IMR-90 (cell line): ENCODE data around the gene ERGIC1. TPM values are rescaled to one million over a fixed set of nuclear protein-coding genes. Genes with fewer than 3 reads are reported as not detected.
A peak's percentile ranks its signal among the peaks of the same experiment; 100 is the strongest.

Source experiments
- ATAC-seq: fragments of 200-7000 bp; cut with Tn5 transposase; 2 replicates; pipeline ENCODE4 v1.9.1; 2020; ENCODE audit warnings: low read depth, mild to moderate bottlenecking, moderate library complexity
- BruUV-seq: library from RNA; stranded (reverse); fragments of 400-500 nt; replicated peaks from 2 replicates; lab custom pipeline; 2021; lab: Mats Ljungman, UMichigan
- CTCF ChIA-PET: fragments of 300-600 bp; formaldehyde crosslinking; extraction: SDS; loops from one replicate; lab custom pipeline; 2021; ENCODE audit warnings: antibody characterized with exemption; lab: Yijun Ruan, JAX
- POLR2A ChIA-PET: fragments of 300-600 bp; sonication (Branson Sonifier 250); formaldehyde crosslinking; loops from one replicate; lab custom pipeline; 2022; ENCODE audit warnings: antibody characterized with exemption; ENCODE audit not compliant: unreplicated experiment; lab: Charles Lee
- DNase-seq: peaks from one replicate; pipeline ENCODE4 v3.0.0; 2013
- H2AFZ ChIP-seq: replicated peaks from 2 replicates; pipeline ENCODE3; 2013; ENCODE audit warnings: low read length, mild to moderate bottlenecking; ENCODE audit not compliant: poor library complexity
- H2AK5ac ChIP-seq: 2 replicates; pipeline ENCODE4 v1.6.1; 2013; ENCODE audit warnings: low read depth, low read length, inconsistent platforms
- H2AK9ac ChIP-seq: replicated peaks from 2 replicates; pipeline ENCODE3; 2013; ENCODE audit warnings: mild to moderate bottlenecking, low read depth, low read length, moderate library complexity; ENCODE audit not compliant: poor library complexity
- H2BK120ac ChIP-seq: 2 replicates; pipeline ENCODE4 v1.6.1; 2013; ENCODE audit warnings: low read depth, low read length, inconsistent platforms
- H2BK15ac ChIP-seq: 3 replicates; pipeline ENCODE4 v1.6.1; 2013; ENCODE audit warnings: low read depth, low read length, inconsistent platforms
- H2BK20ac ChIP-seq: 2 replicates; pipeline ENCODE4 v1.6.1; 2013; ENCODE audit warnings: low read depth, mild to moderate bottlenecking, inconsistent platforms, low read length, moderate library complexity
- H2BK5ac ChIP-seq: 2 replicates; pipeline ENCODE4 v1.6.1; 2013; ENCODE audit warnings: mild to moderate bottlenecking, low read depth, low read length, inconsistent platforms; ENCODE audit not compliant: poor library complexity, severe bottlenecking
- H3K14ac ChIP-seq: replicated peaks from 2 replicates; pipeline ENCODE4 v1.6.1; 2013; ENCODE audit warnings: low read depth, low read length, inconsistent platforms
- H3K18ac ChIP-seq: 2 replicates; pipeline ENCODE4 v1.6.1; 2013; ENCODE audit warnings: low read depth, low read length, control low read depth
- H3K23ac ChIP-seq: 2 replicates; pipeline ENCODE4 v1.6.1; 2013; ENCODE audit warnings: low read depth, low read length, inconsistent platforms
- H3K27ac ChIP-seq: 2 replicates; pipeline ENCODE4 v1.5.1; 2013; ENCODE audit warnings: mild to moderate bottlenecking, control low read depth, low read length; ENCODE audit not compliant: insufficient read depth
- H3K27me3 ChIP-seq: 2 replicates; pipeline ENCODE4 v1.6.1; 2013; ENCODE audit warnings: low read length; ENCODE audit not compliant: control insufficient read depth, insufficient read depth
- H3K36me3 ChIP-seq: 2 replicates; pipeline ENCODE4 v1.6.1; 2013; ENCODE audit warnings: low read length, mixed read lengths; ENCODE audit not compliant: control insufficient read depth, insufficient read depth
- H3K4ac ChIP-seq: 2 replicates; pipeline ENCODE4 v1.6.1; 2013; ENCODE audit warnings: low read depth, low read length, inconsistent platforms
- H3K4me1 ChIP-seq: 2 replicates; pipeline ENCODE4 v1.6.1; 2013; ENCODE audit warnings: low read length, mixed read lengths; ENCODE audit not compliant: control insufficient read depth, insufficient read depth
- H3K4me2 ChIP-seq: 2 replicates; pipeline ENCODE4 v1.6.1; 2013; ENCODE audit warnings: low read depth, mild to moderate bottlenecking, control low read depth, low read length, moderate library complexity
- H3K4me3 ChIP-seq: 2 replicates; pipeline ENCODE4 v1.5.1; 2013; ENCODE audit warnings: low read depth, mild to moderate bottlenecking, control low read depth, low read length, moderate library complexity; ENCODE audit not compliant: insufficient read depth
- H3K56ac ChIP-seq: 2 replicates; pipeline ENCODE4 v1.6.1; 2013; ENCODE audit warnings: low read length, inconsistent platforms; ENCODE audit not compliant: insufficient read depth; ENCODE audit errors: extremely low read depth
- H3K79me1 ChIP-seq, 2 experiments: 2 replicates each; pipeline ENCODE4 v1.6.1; 2013; ENCODE audit warnings: low read length in 2 of 2, inconsistent platforms in 1 of 2, low read depth in 1 of 2
- H3K9ac ChIP-seq: 2 replicates; pipeline ENCODE4 v1.6.1; 2013; ENCODE audit warnings: low read depth, low read length, control low read depth
- H3K9me1 ChIP-seq: 2 replicates; pipeline ENCODE4 v1.6.1; 2013; ENCODE audit warnings: low read length, inconsistent platforms; ENCODE audit not compliant: insufficient read depth
- H3K9me3 ChIP-seq: 2 replicates; pipeline ENCODE4 v1.6.1; 2013; ENCODE audit warnings: low read length; ENCODE audit not compliant: control insufficient read depth, insufficient read depth
- H4K20me1 ChIP-seq: 2 replicates; pipeline ENCODE4 v1.6.1; 2013; ENCODE audit warnings: low read length, inconsistent platforms; ENCODE audit not compliant: insufficient read depth
- H4K5ac ChIP-seq: 2 replicates; pipeline ENCODE4 v1.6.1; 2013; ENCODE audit warnings: mild to moderate bottlenecking, low read depth, low read length, control low read depth
- H4K8ac ChIP-seq, 2 experiments: 2 replicates each; pipeline ENCODE4 v1.6.1; 2013; ENCODE audit warnings: low read depth in 2 of 2, low read length in 2 of 2, control low read depth in 1 of 2, inconsistent platforms in 1 of 2
- H4K91ac ChIP-seq: 2 replicates; pipeline ENCODE4 v1.6.1; 2013; ENCODE audit warnings: low read depth, low read length, inconsistent platforms; ENCODE audit not compliant: insufficient read depth
- RFX5 ChIP-seq: IDR thresholded peaks from 2 replicates; pipeline ENCODE4 v1.8.0; 2012; ENCODE audit warnings: low read depth, mild to moderate bottlenecking, low read length, moderate library complexity
- WGBS, 2 experiments: methylation state at CpG; one replicate each; pipeline versions ENCODE4 v1.1.5 to v1.1.7; 2013; ENCODE audit warnings: missing lambda C conversion rate in 2 of 2; ENCODE audit not compliant: insufficient read length in 1 of 2; ENCODE audit errors: extremely low coverage in 2 of 2; 5-methylcytosine and 5-hydroxymethylcytosine counted together
- dilution Hi-C: fragments of 300-500 bp; cut with HindIII; formaldehyde crosslinking; loops from one replicate; pipeline ENCODE4 v1.14.3; 2018; ENCODE audit warnings: low sequenced_read_pairs; ENCODE audit not compliant: unreplicated experiment
- in situ Hi-C: fragments of 300-500 bp; cut with MboI; formaldehyde crosslinking; loops from 3 replicates; pipeline ENCODE4 v1.14.3; 2019; ENCODE audit warnings: low sequenced_read_pairs, inconsistent platforms, mixed read lengths
- intact Hi-C: fragments of 100-400 bp; cut with micrococcal nuclease; formaldehyde crosslinking; loops from 2 replicates; pipeline ENCODE4 v1.10.0; 2022
- polyA plus RNA-seq, 3 experiments: library from polyadenylated mRNA; depleted of rRNA; stranded (reverse); fragments of >200 nt; gene quantifications; 2 replicates each; pipeline ENCODE4 v1.2.3, GENCODE V29; 2012; ENCODE audit warnings: low replicate concordance in 1 of 3
- total RNA-seq: library from RNA; depleted of rRNA; stranded (reverse); fragments of >200 nt; gene quantifications from 2 replicates; pipeline ENCODE4 v1.2.3, GENCODE V29; 2012
- TF ChIP-seq, protein P1 (sequence below): fragments of 150-350 bp; IDR thresholded peaks from 2 replicates; pipeline ENCODE4 v1.6.1; 2017; ENCODE audit warnings: mild to moderate bottlenecking, antibody characterized with exemption, low read length, low read depth

The ERGIC1 gene
- total and polyA plus RNA-seq, 2 of the 4 experiments (the other 2 are of a cell fraction) = 134 to 192 TPM

DNA sequence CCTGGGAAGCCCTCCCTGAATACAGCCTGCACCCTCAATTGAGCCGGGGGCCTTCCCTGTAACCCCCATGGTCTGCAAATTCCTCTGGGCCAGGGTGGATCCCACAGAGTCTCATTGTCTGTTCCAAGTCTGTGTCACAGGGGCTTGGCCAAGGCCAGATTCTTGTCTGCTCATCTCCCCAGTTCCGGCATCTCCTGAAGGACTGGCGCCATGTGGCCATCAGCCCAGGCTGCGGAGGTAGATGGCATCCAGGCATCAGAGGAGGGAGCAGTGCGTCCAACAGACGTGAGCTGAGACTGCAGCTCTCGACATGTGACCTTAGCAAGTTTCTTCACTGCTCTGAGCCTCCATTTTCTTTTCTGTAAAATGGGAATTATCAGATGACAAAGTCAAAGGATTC is 87.9 kb downstream of the ERGIC1 start:
- peak overlapping the region; percentile 99; the same call in 1 of the 2 replicates for H2BK120ac ChIP-seq
- no peaks in the 10 kb centered on the region for H4K20me1 ChIP-seq
- in situ Hi-C loops (no loop called here), dilution Hi-C loops (no loop called here), intact Hi-C loops (no loop called here)
- peaks cover 20 to 77% of the 10 kb centered on the region in 2 experiments; a peak in 3 of 4 replicates for H3K79me1 ChIP-seq
- peaks cover 38% of the 10 kb centered on the region for H3K36me3 ChIP-seq
- no peaks in the 10 kb centered on the region for H3K9me3 ChIP-seq
- H4K91ac ChIP-seq = peak overlapping the region; percentile 90; the same call in 1 of the 2 replicates
- TF ChIP-seq, protein P1, sequence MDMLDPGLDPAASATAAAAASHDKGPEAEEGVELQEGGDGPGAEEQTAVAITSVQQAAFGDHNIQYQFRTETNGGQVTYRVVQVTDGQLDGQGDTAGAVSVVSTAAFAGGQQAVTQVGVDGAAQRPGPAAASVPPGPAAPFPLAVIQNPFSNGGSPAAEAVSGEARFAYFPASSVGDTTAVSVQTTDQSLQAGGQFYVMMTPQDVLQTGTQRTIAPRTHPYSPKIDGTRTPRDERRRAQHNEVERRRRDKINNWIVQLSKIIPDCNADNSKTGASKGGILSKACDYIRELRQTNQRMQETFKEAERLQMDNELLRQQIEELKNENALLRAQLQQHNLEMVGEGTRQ = no peak; the same call in 1 of the 2 replicates
- TF ChIP-seq RFX5 = no peak
- peak overlapping the region; percentile 61; the same call in 1 of the 2 replicates for H2BK20ac ChIP-seq
- ATAC-seq (no peak), DNase-seq (no peak)
- peak overlapping the region; percentile 67; the same call in 2 of the 3 replicates for H2BK15ac ChIP-seq
- no peak overlapping the region for H2AK9ac ChIP-seq
- H4K5ac ChIP-seq = peak overlapping the region; percentile 22
- H3K4ac ChIP-seq = peak overlapping the region; percentile 99; the same call in 1 of the 2 replicates
- H2BK5ac ChIP-seq = peak overlapping the region; percentile 11
- H3K9ac ChIP-seq = no peak overlapping the region
- H3K9me1 ChIP-seq = peaks cover 21% of the 10 kb centered on the region
- 100% methylated on average over 6 of the region's 7 CpGs; no CpG with 5 or more reads in 1 of the 2 experiments for WGBS, 2 experiments
- H3K18ac ChIP-seq = peak overlapping the region; percentile 40; the same call in 1 of the 2 replicates
- H2AK5ac ChIP-seq = peak overlapping the region; percentile 98
- no peak overlapping the region for H3K14ac ChIP-seq
- H3K4me1 ChIP-seq = peaks cover 22% of the 10 kb centered on the region
- no peak overlapping the region for H3K23ac ChIP-seq
- no peak overlapping the region for H3K4me2 ChIP-seq
- no TSS peak for BruUV-seq
- H2AFZ ChIP-seq = no peak overlapping the region
- peak overlapping the region; percentile 56 to 88; a peak in 3 of 4 replicates for H4K8ac ChIP-seq
- CTCF ChIA-PET = no interaction called here
- no peaks in the 10 kb centered on the region for H3K27me3 ChIP-seq
- H3K56ac ChIP-seq = no peak overlapping the region
- peak overlapping the region; percentile 29 for H3K27ac ChIP-seq
- POLR2A ChIA-PET = no interaction called here
- H3K4me3 ChIP-seq = no peak overlapping the region
